Hepatocyte (in vitro differentiated cells): Measurements from ENCODE around the gene SNAPC2.

ENCODE experiments used
- CTCF ChIP-seq: fragments of 200-600 bp; sonication (generic); IDR thresholded peaks from 2 replicates; pipeline ENCODE4 v1.5.1; 2016; ENCODE audit warnings: antibody characterized with exemption, mild to moderate bottlenecking; ENCODE audit not compliant: poor library complexity
- EZH2 ChIP-seq: fragments of 200-600 bp; sonication (generic); IDR thresholded peaks from 2 replicates; pipeline ENCODE4 v1.6.1; 2016; ENCODE audit warnings: antibody characterized with exemption, mild to moderate bottlenecking, borderline replicate concordance
- EZH2phosphoT487 ChIP-seq: fragments of 200-600 bp; sonication (generic); IDR thresholded peaks from one replicate; pipeline ENCODE4 v1.6.1; 2018; ENCODE audit warnings: antibody characterized with exemption, mild to moderate bottlenecking, low read depth, moderate library complexity; ENCODE audit not compliant: unreplicated experiment, severe bottlenecking

- TF ChIP-seq CTCF (peak; percentile 35), EZH2phosphoT487 (no peak), EZH2 (no peak)
Observed at GRCh38 chr19:7928741-7929701, 8.9 kb downstream of the SNAPC2 start.
